ENCODE data around the gene FGFBP2.

Gene FGFBP2, protein sequence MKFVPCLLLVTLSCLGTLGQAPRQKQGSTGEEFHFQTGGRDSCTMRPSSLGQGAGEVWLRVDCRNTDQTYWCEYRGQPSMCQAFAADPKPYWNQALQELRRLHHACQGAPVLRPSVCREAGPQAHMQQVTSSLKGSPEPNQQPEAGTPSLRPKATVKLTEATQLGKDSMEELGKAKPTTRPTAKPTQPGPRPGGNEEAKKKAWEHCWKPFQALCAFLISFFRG

DNA sequence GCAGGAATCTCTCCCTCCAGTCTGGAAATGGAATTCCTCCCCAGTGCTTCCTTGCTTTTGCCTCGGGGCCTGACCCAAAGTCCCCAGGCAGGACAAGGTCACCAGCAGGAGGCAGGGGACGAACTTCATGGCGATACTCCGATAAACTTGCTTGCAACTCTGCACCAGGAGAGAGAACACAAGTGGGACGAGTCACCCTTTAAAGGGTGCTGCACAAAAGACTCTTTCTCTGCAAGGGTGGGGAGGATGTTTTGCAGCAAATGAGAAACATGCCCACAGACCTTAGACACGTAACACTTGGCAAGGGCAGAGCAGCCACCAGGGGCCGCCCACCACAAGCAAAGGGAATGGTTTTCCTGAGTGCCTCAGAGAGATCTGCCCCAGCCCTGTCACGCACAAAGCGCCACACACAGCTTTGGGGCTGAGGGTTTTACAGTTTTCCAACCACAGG is at the start of gene FGFBP2:
Gene FGFBP2 (minus strand): TSS at position 175 of the 451 bp plus-strand sequence. CDS start 46 bp downstream, at position 129.
- DNase-seq: peak; percentile 56

DNA sequence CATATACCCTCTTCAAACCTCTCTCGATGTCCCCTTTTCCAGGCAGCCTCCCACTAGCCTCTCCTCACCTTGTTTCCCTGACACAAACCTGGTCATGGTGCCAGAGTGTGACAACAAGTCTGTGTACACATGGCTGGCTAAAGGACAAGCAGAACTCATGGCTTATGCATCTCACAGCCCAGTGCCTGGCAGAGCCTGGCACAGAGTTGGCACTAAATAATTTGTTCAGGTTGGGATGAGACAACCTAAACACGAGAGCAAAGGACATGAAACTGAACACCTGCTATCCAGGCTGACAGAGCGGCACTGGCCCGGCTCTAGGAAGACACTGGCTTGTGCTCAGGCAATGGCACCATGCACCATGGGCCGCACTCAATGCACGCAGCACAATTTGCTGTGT is 48.2 kb upstream of the FGFBP2 start:
- no peak for DNase-seq

DNA sequence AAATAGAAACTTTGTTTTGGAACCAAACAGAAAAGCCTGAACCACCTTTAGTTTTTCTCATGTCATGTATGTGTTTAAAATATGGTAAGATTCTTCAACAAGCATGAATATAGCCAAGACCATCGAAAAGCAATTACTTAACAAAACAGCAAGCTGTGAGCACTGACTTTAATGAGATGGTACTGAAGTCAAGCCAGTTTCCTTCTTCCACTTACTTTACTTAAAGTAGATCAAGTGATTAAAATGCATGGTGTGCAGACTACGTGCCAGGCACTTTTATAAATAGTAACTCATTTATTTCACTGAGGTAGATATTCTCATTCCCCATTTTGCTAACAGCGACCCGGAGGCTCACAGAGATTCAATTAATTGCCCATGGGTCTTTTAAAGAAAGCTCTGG is 46.2 kb upstream of the FGFBP2 start:
- no peak for DNase-seq

DNA sequence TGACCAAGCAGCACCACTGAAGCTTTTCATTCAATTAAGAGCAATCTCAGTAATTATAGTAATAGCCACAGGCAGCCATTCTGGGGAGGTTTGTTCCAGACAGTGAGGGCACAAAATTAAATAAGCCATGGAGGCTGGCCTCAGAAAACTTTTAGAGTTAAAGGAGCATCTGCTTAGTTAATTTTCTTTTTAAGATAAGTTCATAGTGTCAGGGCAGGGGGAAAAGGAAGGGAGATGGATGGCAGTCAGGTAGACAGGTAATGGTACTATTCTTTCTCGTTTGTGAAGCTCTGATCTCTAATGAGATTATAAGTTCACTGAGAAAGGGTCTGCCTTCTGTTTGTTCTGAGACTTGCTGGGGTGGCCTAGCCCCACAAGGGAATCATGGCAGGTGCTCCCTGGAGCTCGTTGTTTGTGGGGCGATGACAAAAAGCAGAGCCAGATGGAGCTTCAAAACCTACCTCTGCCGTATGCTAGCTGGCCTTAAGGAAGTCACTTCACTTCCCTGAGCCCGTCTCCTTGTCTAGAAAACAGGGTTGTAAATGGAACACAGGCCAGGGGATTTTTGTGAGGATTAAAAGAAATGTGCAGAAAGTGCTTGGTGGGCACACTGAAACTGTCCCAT is 44.6 kb upstream of the FGFBP2 start:
- no peak for DNase-seq

DNA sequence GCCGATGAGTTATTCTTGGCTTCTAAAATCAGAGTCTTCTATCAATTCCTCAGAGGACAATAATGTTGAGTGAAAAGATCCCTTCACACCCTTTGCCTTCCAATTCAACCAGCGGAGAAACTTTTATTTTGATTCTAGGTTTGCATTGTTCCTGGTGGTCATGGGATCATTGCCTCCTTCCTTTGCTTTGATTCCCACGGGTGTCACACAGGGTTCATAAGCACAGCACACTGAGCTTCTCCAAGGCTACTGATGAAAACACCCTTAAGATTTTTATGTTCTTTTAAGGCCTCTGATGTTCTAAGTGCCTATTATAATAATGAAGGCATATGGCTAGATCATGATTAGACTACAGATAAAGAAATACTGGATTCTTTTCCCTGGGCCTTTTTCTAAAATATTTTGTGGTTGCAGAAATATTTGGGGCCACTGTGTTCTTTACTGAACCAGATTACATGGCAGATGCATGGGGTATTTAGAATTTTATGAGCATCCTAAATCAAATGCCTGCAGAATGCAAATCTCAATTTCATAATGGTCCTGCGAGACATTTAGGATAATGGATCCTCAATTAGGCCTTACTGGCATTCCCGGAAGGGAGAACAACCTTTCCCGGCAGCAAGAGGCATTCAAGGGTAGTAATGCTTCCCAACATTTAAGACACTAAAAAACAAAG is 43.9 kb upstream of the FGFBP2 start:
- DNase-seq: no peak

DNA sequence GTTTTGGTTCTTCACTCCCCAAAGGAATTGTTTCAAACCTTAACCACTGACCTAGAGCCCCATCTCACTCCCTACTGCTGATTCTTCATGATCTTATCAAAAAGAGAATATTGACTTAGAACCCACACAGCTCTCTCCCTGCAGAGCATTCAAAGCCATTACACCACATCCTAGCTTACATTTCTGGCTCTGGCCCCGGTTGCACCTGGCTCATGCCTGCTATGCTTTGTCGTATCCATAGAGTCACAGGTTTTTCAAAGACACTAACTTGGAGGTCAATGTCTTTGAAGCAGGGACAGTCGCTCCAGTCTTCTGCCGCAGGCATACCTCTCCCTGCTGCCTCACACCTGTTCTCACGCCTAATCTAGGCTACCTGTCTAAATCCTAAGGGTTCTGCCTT is 42.7 kb upstream of the FGFBP2 start:
- no peak for DNase-seq

DNA sequence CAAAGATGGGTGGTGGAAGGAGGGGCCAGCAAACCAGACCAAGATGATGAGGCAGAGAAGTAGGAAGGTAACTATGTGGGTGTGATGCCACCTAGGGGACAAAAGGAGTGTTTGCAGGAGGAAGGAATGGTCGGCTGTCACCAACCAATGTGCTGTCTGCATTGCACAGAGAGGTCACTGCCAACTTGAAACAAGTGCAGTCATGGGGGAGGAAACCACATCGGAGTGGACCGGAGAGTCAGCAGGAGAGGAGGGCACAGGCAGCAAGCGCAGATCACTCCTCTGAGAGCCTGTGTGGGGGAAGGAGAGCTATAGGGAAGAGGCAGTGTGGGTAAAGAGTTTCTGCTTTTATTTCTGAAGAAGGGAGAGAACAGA is 38.5 kb upstream of the FGFBP2 start:
- peak; percentile 65 for DNase-seq

DNA sequence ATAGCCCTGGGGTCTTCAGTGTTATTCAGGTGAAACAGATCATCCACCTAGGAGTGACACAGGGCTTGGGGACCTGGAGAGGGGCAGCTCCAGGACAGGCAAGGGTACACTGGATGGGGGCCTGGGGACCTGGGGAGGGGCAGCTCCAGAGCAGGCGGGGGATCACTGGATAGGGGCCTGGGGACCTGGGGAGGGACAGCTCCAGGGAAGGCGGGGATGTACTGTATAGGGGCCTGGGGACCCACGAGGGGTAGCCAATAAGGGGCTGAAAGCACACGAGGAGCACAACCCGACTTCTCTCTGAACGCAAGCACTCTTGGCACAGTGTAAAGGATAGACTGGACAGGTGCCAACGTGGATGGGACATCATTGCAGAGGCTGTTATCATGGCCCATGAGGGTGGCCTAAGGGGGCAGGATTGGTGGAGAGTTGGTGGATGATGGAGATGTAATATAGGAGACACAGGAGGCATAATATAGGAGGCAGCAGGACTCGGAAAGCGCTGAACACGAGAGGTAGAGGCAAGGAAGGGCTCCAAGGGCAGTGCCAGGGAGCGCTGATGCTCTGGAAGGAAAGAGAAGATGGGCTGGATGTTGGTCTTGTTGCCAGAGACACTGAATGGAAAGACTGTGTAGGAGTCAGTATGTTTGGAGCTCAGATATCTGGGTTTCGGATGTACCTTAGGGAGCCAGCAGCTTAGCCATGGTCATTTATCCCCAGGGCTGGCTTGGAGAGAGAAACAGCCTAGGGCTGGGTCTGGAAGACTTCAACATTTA is 37.9 kb upstream of the FGFBP2 start:
- DNase-seq: no peak

DNA sequence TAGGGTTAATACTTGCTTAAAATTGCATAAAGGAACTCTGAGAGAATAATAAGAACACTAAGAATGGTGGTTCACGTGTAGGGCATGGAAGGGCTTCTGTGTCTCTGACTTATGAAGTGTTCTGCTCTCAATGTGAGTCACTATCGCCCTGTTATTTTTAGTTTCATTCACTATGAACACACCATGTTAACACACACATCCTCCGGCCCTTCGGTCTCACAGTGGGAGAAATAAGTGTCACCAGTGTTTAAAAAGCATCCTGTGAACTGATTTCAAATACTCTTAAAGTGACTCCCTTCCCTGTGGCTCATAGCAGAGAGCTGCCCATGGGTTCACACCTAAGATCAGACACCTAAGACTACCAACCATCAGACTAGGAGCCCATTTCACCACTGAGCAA is 33.8 kb upstream of the FGFBP2 start:
- DNase-seq: peak; percentile 5

DNA sequence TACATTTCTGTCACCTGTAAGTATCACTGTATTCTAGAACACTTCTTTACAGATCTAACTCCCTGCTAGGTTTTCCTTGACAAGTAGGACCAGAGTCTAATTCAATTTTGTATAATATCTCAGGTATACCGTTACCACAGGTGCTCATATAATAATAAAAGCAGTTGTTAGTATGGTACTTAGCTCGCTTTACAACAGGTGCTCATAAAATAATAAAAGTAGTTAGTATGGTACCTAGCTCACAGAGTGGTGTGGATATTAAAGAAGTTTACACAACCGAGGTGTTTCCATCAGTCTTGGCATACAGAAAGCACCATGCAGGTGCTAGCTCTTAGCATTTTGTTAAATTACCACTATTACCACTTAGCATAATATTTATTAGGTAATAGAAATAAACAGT is 32.9 kb upstream of the FGFBP2 start:
- DNase-seq: no peak

DNA sequence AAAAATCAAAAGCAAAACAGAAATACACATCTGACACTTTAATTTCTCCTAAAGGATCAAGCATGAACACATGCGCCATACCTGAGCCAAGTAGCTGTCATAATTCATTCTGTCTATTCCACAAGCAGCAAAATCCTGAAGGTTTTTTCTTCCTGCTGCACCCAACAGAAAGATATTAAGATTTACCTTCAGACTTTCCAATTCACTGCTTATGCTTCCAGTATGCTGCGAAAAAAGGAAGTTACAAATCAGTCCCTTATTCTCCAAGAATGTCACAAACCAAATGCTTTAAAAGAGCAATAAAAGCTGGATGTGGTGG is 29.2 kb upstream of the FGFBP2 start:
- DNase-seq: no peak

DNA sequence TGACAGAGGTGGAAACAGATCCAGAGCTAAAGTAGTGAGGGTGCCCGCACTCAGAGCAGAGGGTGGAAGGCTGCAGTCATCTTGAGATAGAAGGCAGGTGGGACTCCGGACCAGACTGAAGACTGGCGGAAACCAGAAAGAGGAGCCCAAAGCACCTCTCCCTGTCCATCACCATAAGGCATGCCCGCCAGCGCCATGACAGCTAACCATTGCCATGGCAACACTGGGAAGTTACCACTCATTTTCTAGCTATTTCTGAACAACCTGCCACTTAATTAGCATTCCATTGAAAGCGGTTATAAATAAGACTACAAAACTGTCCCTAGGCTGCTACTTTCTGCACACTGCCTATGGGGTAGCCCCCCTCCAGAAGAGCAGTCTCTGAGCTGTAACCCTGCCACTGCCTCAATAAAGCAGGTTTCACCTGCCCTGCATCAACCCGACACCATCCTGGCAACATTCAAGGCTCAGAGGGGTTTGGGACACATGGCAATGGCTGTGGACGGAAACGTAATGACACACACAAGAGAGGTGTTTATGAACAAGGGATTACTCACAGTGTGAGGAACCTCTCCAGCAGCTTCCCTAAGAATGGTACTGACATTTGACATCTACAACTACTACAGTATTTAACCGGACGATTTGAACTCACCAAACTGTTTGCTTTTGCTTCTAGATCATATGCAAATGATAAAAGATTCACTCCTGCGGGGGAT is 27.8 kb upstream of the FGFBP2 start:
- no peak for DNase-seq

DNA sequence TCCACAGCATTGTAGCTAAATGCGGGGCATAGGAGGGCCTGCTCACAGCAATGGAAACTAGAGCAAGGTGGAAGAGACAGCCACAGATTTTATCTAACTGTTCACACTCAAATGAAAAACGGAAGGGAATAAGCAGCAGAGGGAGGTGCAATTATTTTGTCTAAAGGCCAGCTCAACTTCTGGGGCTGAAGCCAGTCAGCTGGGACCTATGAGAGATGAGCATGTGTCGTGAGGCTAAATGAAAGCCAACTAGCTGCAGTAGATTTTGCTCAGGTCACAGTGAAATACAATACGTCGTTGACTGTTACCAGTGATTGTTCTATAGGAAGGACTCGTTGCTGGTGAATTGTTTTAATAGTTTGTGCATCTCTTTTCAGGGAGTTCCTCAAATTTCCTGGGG is 26.4 kb upstream of the FGFBP2 start:
- no peak for DNase-seq

DNA sequence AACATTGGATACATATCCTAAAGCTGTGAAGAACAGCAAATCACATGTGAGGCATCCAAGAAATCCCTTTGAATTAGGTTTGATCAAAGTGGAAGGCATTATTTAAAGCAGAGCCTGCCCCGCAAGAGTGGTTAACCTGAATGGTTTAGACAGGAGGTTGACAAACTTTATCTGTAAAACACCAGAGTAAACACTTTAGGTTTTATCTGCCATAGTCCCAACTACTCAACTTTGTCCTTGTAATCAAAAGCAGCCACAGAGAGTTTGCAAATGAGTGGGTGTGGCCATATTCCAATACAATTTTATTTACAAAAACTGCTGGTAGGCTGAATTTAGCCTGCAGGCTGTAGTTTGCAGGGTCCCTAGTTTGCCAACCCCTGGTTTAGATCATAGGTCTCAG is 25.2 kb upstream of the FGFBP2 start:
- no peak for DNase-seq

DNA sequence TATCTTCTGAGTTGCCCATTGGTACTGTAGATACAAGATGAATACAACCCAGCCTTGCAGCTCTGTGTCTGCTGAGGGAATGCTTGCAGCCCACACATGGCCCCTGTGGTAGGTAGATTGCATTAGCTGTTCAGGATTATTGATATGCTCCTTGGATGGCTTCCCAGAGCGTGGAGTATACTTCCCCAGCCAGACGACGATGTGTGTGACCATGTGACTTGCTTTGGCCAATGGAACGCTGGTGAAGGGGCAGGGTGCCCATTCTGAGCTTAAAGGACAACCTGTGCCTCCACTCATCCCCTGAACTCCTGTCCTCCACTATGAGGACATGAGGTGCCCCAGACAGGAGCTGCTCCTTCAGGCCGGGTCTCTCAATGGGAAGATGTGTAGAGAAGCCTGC is 23.9 kb upstream of the FGFBP2 start:
- no peak for DNase-seq

DNA sequence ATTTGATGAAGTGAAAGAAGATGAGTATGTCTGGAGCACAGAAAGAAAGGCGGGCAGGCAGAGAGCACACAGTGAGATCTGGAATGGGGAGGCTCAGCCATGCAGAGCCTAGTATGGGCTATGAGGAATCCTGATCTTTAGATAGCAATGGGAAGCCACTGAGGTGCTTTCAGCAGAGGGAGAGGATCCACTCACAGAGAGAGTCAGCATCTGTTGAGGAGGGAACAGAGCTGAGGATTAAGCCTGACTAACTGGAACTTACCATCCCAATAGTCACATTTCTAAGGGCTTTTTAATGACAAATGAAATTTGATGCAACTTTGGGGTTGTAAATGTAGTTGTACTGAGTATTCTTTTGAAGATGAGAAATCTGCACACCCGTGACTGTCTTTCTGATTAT is 20.6 kb upstream of the FGFBP2 start:
- DNase-seq: no peak

DNA sequence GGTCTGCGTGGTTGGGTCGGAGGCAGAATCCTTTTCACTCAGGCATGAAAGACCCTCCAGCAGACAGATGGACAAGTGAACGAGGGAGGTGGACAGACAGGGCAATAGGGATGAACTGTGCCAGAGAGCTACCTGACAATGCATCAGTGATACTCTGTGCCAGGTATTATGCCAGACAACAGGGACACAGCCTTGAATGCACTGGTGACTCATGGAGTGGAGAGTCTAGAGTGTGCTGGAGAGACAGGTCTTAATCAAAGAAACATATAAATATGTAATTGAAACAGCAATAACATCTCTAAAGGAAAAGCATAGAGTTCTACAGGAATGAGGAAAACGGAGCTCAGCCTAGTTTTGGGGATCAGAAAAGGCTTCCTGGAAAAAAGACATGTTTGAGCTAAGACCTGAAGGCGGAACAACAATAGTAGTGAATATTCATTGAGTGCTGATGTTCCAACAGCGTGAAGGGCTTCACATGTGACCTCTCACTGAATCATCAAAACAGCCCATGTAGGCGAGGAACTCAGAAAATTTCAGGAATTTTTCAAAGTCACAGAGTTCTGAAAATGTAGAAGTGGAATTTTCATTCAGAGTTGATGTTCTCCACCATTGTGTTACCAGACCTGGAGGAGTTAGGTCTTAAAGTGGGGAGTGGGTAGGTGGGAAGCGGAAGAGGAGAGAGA is 20.0 kb upstream of the FGFBP2 start:
- no peak for DNase-seq

DNA sequence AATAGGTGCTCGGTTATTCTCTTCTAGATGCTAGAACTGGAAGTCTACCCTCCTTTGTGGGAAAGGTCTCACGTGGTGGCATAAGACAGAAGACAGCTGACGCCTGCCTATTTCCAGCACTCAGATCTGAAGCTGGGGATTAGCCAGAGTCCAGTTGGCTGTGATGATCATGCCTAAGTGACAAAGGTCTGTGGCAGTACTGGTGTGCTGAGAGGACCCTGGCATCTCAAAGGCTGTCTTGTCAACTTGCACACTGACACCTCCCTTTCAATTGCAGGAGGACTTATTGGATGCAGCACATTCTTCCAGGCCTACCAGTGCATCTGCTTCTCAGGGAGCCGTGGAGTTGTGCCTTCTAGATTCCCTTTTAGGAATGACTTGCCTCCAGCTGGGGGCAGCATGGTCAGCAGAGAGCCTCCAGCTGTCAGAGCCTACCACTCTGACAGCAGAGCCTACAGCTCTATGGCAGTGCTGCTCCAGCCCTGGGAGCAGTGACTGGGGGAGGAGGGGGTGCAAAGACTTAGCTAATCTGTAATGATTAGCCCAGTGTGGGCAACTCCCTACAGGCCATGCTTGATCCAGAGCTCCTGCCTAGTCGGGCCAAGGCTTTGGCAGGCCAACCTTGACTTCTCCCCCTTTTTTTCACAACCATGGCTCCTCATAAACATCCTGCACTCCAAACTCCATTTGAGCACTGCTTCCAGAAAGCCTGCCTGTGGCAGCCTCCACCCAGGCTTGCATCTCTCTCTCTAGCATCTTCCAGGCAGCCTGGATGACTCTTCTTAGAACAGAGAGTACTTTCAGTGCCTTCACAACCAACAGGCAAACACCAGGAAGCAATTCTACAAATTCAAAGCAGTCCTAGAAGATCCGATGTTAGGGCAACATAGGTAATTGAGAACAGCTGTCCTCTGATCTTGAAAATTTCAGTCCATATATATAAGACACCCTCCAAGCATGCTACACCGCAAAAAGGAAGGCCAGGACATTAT is 13.8 kb upstream of the FGFBP2 start:
- no peak for DNase-seq

DNA sequence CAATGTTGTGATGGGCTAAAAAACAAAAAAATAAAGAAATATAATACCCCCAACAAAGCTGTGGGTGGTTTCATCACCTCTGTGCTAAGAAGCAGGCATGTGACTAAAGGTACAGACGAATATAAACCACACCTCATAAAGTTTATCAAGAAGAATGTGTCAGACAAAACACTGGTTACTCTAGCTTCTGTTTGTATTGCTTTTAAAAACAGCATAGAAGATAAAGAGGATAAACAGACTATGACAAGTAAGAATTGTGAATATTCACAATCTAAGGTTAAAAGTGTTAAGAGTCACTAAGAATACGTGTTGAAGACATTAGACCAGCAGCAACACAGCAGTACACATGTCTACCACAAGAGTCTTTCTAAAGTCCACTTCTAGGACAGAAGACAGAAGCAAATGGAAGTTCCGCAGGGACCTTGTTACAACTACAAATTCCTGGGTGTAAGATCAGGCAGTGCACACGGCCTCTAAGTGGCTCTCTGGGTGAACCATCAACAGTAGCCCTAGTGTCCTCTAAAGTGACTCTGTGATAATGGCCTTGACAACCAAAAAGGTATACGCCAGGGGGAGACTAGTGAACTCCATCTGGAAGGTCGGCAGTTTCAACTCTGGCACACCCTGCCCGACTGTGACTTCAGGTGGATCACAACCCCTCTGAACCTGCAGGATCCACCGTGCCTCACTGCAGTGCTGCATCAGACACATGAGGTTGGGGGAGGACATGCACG is 8.3 kb upstream of the FGFBP2 start:
- DNase-seq: no peak

DNA sequence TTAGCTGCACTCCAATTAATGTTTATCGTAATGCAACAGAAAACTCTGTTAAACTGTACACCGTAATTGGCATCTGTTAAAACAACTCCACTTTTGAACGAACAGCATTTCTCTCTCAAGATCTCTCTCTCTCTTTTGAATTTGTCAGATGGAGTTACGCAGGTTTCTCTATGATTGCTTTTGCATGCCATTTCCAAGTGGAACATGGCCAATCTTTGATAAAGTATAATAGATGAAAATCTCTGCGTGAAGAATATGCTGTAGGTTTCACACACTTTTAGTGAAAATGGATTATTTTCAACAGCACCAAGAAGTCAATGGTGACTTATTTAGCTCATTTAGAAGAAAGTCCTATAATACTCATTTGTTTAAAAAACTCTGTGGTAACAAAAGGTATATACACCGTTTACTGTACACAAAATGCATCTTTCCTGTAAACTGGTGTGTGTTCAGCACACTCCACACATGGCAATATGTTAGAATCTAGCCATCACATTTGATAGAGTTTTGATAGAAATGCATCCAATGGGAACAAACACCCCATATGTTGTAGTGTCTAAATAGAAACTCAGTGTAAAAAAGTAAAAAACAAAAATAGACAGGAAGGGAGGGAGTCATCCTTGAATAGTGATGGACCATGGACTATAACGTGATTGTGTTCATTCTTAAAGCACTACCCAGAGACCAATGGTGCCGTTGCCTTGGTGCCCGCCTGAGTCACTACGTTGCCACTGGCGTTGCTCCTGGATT is 5.8 kb upstream of the FGFBP2 start:
- no peak for DNase-seq

All from activated CD4-positive, alpha-beta T cell treated with anti-CD3 and anti-CD28 coated beads, Interleukin-2, Interleukin-6, amounts not matched to agents 100 ng/mL and 50 ng/mL, durations not matched to agents 16 hours and 8 hours (primary cell).